ENCODE measurements around the gene DPYD. TPM values are rescaled to one million over a fixed set of nuclear protein-coding genes. Genes with fewer than 3 reads are reported as not detected.

Gene DPYD
- total RNA-seq, 2 experiments from 2014 or later = 7.5 to 7.9 TPM

DNA sequence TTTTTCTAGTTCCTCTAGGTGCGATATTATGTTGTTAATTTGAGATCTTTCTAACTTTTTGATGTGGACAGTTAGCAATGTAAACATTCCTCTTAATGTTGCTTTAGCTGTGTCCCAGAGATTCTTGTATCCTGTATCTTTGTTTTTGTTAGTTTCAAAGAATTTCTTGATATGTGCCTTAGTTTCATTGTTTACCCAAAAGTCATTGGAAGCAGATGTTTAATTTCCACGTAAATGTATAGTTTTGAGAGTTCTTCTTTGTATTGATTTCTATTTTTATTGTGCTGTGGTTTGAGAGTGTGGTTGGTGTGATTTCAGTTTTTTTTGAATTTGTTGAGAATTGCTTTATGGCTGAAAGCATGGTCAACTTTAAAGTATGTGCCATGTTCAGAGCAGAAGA lies 879.8 kb downstream of the DPYD start:
- Mint-ChIP-seq H3K27ac (no peak overlapping the region), H3K9me3 (peaks cover 20% of the 10 kb centered on the region), H3K36me3 (no peaks in the 10 kb centered on the region), H3K4me3 (no peak overlapping the region), H3K4me1 (no peaks in the 10 kb centered on the region), H3K27me3 (peaks cover 3% of the 10 kb centered on the region)
- no peak for DNase-seq

- Mint-ChIP-seq H3K4me3 (no peak overlapping the region), H3K9me3 (peaks cover 20% of the 10 kb centered on the region), H3K36me3 (no peaks in the 10 kb centered on the region), H3K4me1 (no peaks in the 10 kb centered on the region), H3K27me3 (peaks cover 3% of the 10 kb centered on the region), H3K27ac (no peak overlapping the region)
- no peak for DNase-seq
Measured at GRCh38 chr1:97038410-97038809, 882.4 kb downstream of the DPYD start.

DNA sequence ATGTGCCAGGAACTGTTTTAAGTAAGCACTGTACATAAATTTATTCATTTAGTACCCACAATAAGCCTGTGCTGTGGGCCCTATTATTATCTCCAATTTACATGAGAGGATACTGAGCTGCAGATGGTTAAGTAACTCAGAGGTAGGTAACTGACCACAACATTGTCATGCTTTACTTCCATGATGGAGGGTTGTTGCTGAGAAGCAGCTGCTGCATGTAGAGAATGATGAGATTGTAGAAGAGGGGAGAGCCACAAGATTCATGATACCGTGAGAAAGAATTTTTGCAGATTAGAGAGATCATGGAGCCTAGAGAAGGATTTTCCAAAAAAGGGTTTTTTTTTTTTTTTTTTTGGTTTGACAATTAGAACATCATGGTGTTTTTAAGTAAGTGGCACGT lies 886.2 kb downstream of the DPYD start:
- no peak for DNase-seq
- H3K9me3 Mint-ChIP-seq = peaks cover 4% of the 10 kb centered on the region
- no peaks in the 10 kb centered on the region for H3K36me3 Mint-ChIP-seq
- no peaks in the 10 kb centered on the region for H3K4me1 Mint-ChIP-seq
- H3K4me3 Mint-ChIP-seq = no peak overlapping the region
- no peaks in the 10 kb centered on the region for H3K27me3 Mint-ChIP-seq
- H3K27ac Mint-ChIP-seq = no peak overlapping the region

DNA sequence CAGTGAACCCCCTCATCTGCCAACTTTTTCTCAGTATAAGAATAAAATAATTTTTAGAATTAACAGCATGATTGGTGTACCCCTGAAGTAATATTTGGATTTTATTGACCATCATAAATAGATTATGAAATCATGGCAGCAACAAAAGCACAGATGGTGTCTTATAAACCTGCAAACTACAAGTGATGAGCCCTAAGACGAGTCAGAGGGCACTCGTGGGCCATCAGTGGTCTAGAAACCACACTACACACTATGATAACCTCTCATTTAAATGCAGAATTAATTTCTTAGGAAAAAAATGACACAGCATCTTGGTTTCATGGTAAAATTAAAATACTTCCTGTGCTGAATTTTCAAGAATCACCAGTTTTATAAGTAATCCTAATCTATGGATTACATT lies 886.9 kb downstream of the DPYD start:
- no peak for DNase-seq
- Mint-ChIP-seq H3K9me3 (peaks cover under 1% of the 10 kb centered on the region), H3K4me1 (no peaks in the 10 kb centered on the region), H3K27me3 (no peaks in the 10 kb centered on the region), H3K4me3 (no peak overlapping the region), H3K36me3 (no peaks in the 10 kb centered on the region), H3K27ac (no peak overlapping the region)
